HG02840 (cell line): ENCODE measurements around the gene SLFNL1.

Experiments
- ATAC-seq: cut with Tn5 transposase; IDR thresholded peaks from one replicate; pipeline ENCODE4 v1.9.1; 2021; ENCODE audit warnings: mild to moderate bottlenecking, moderate library complexity, moderate number of reproducible peaks; ENCODE audit not compliant: unreplicated experiment, low FRiP score

The SLFNL1 gene

GRCh38 chr1:41021526-41022308 is at the start of gene SLFNL1:
TSS of gene SLFNL1 (minus strand) at chr1:41021725. CDS start at chr1:41020660, 1,065 bp downstream.
- no peak for ATAC-seq

- ATAC-seq, result no peak
Observed at GRCh38 chr1:41056907-41057306, 35.4 kb upstream of the SLFNL1 start.

GRCh38 chr1:41053316-41053715 is 31.8 kb upstream of the SLFNL1 start:
- no peak for ATAC-seq

- ATAC-seq, result no peak
Observed at GRCh38 chr1:41051022-41051421, 29.5 kb upstream of the SLFNL1 start.

GRCh38 chr1:41048540-41048939 is 27.0 kb upstream of the SLFNL1 start:
- no peak for ATAC-seq

GRCh38 chr1:41046347-41046775 is 24.8 kb upstream of the SLFNL1 start:
- no peak for ATAC-seq

- ATAC-seq, result no peak
Observed at GRCh38 chr1:41045740-41046139, 24.2 kb upstream of the SLFNL1 start.

GRCh38 chr1:41044187-41044586 is 22.7 kb upstream of the SLFNL1 start:
- no peak for ATAC-seq

GRCh38 chr1:41041614-41042270 is 20.2 kb upstream of the SLFNL1 start:
- no peak for ATAC-seq

GRCh38 chr1:41038110-41038509 is 16.6 kb upstream of the SLFNL1 start:
- no peak for ATAC-seq

GRCh38 chr1:41037116-41037903 is 15.8 kb upstream of the SLFNL1 start:
- no peak for ATAC-seq

GRCh38 chr1:41033272-41033671 is 11.7 kb upstream of the SLFNL1 start:
- no peak for ATAC-seq

GRCh38 chr1:41032147-41032546 is 10.6 kb upstream of the SLFNL1 start:
- ATAC-seq, result no peak

GRCh38 chr1:41030872-41031616 is 9.5 kb upstream of the SLFNL1 start:
- no peak for ATAC-seq

- ATAC-seq, result no peak
Observed at GRCh38 chr1:41028034-41028642, 6.6 kb upstream of the SLFNL1 start.

GRCh38 chr1:41025979-41026819 is 4.7 kb upstream of the SLFNL1 start:
- ATAC-seq, result no peak

- ATAC-seq, result no peak
Observed at GRCh38 chr1:41024953-41025352, 3.4 kb upstream of the SLFNL1 start.

GRCh38 chr1:41023279-41023990 is 1.9 kb upstream of the SLFNL1 start:
- no peak for ATAC-seq

GRCh38 chr1:41022424-41022823 is 899 bp upstream of the SLFNL1 start:
- ATAC-seq, result no peak
